ENCODE data around the gene MEIOB.

- TF ChIP-seq, protein P1, sequence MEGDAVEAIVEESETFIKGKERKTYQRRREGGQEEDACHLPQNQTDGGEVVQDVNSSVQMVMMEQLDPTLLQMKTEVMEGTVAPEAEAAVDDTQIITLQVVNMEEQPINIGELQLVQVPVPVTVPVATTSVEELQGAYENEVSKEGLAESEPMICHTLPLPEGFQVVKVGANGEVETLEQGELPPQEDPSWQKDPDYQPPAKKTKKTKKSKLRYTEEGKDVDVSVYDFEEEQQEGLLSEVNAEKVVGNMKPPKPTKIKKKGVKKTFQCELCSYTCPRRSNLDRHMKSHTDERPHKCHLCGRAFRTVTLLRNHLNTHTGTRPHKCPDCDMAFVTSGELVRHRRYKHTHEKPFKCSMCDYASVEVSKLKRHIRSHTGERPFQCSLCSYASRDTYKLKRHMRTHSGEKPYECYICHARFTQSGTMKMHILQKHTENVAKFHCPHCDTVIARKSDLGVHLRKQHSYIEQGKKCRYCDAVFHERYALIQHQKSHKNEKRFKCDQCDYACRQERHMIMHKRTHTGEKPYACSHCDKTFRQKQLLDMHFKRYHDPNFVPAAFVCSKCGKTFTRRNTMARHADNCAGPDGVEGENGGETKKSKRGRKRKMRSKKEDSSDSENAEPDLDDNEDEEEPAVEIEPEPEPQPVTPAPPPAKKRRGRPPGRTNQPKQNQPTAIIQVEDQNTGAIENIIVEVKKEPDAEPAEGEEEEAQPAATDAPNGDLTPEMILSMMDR (IDR thresholded peaks at IDR 0.05), result no peak
- no peak for TF ChIP-seq POLR2A (IDR thresholded peaks at IDR 0.05)
Measured at GRCh38 chr16:1825381-1825863, 46.5 kb downstream of the MEIOB start.

Data from esophagus squamous epithelium (tissue), 4 donors.